Measurements from ENCODE around the gene JAKMIP2. TPM values are rescaled to one million over a fixed set of nuclear protein-coding genes. Genes with fewer than 3 reads are reported as not detected.
"Not testable (repeated sequence)": the region's sequence is repeated elsewhere in the genome, so short reads cannot be mapped to it uniquely, and the experiment has no call there.

JAKMIP2 gene
- polyA plus RNA-seq, 1 donor from 2014 or later: 46.3 TPM

- Histone ChIP-seq H3K4me2 (ENCODE audit: low read length) (no peak overlapping the region), H2AFZ (ENCODE audit: low read depth, low read length) (no peak overlapping the region), H3K27me3 (ENCODE audit: insufficient read depth, low read depth, low read length) (no peaks in the 10 kb centered on the region), H3K27ac (ENCODE audit: low read length) (no peak overlapping the region), H3K9me3 (ENCODE audit: low read length) (no peaks in the 10 kb centered on the region), H3K4me3 (ENCODE audit: low read length) (no peak overlapping the region), H3K9me2 (ENCODE audit: insufficient read depth, low read length) (no peaks in the 10 kb centered on the region), H3K36me3 (ENCODE audit: insufficient read depth, low read length) (no peaks in the 10 kb centered on the region), H4K20me1 (ENCODE audit: insufficient read depth) (no peaks in the 10 kb centered on the region), H3K9ac (ENCODE audit: low read length) (no peak overlapping the region), H3K79me2 (replicated peaks; ENCODE audit: insufficient read depth, low read length) (no peaks in the 10 kb centered on the region), H3F3A (ENCODE audit: insufficient read depth, low read length, poor library complexity, severe bottlenecking) (no peaks in the 10 kb centered on the region)
- no peak for TF ChIP-seq EP300 (conservative IDR thresholded peaks at IDR 0.05; ENCODE audit: poor library complexity, severe bottlenecking)
- no peak for TF ChIP-seq RAD21 (conservative IDR thresholded peaks at IDR 0.05)
- TF ChIP-seq POLR2AphosphoS5 (IDR thresholded peaks at IDR 0.05): no peak
- no peak for TF ChIP-seq REST (IDR thresholded peaks at IDR 0.05; ENCODE audit: borderline replicate concordance)
- no peak for TF ChIP-seq TAF1 (IDR thresholded peaks at IDR 0.05; ENCODE audit: low read depth)
- TF ChIP-seq SMC3 (conservative IDR thresholded peaks at IDR 0.05; ENCODE audit: poor library complexity): no peak
- TF ChIP-seq EZH2 (IDR thresholded peaks at IDR 0.05; ENCODE audit: borderline replicate concordance, insufficient read depth, low read length, poor library complexity, severe bottlenecking): no peak
- no peak for TF ChIP-seq CTCF (IDR thresholded peaks at IDR 0.05; ENCODE audit: poor library complexity, severe bottlenecking)
- no peak for TF ChIP-seq MXI1 (conservative IDR thresholded peaks at IDR 0.05; ENCODE audit: poor library complexity, severe bottlenecking)
Observed at GRCh38 chr5:147555176-147555575, 227.4 kb downstream of the JAKMIP2 start.

GRCh38 chr5:147554261-147554817 is 228.2 kb downstream of the JAKMIP2 start:
- Histone ChIP-seq H3K27ac (ENCODE audit: low read length) (no peak overlapping the region), H3K27me3 (ENCODE audit: insufficient read depth, low read depth, low read length) (no peaks in the 10 kb centered on the region), H3K4me2 (ENCODE audit: low read length) (no peak overlapping the region), H2AFZ (ENCODE audit: low read depth, low read length) (no peak overlapping the region), H3K9me2 (ENCODE audit: insufficient read depth, low read length) (no peaks in the 10 kb centered on the region), H3K36me3 (ENCODE audit: insufficient read depth, low read length) (no peaks in the 10 kb centered on the region), H3K9me3 (ENCODE audit: low read length) (no peaks in the 10 kb centered on the region), H3K4me3 (ENCODE audit: low read length) (no peak overlapping the region), H3K9ac (ENCODE audit: low read length) (no peak overlapping the region), H3K79me2 (replicated peaks; ENCODE audit: insufficient read depth, low read length) (no peaks in the 10 kb centered on the region), H3F3A (ENCODE audit: insufficient read depth, low read length, poor library complexity, severe bottlenecking) (no peaks in the 10 kb centered on the region), H4K20me1 (ENCODE audit: insufficient read depth) (no peaks in the 10 kb centered on the region)
- TF ChIP-seq MXI1 (conservative IDR thresholded peaks at IDR 0.05; ENCODE audit: poor library complexity, severe bottlenecking) (no peak), EP300 (conservative IDR thresholded peaks at IDR 0.05; ENCODE audit: poor library complexity, severe bottlenecking) (no peak), EZH2 (IDR thresholded peaks at IDR 0.05; ENCODE audit: borderline replicate concordance, insufficient read depth, low read length, poor library complexity, severe bottlenecking) (no peak), SMC3 (conservative IDR thresholded peaks at IDR 0.05; ENCODE audit: poor library complexity) (no peak), TAF1 (IDR thresholded peaks at IDR 0.05; ENCODE audit: low read depth) (no peak), RAD21 (conservative IDR thresholded peaks at IDR 0.05) (no peak), CTCF (IDR thresholded peaks at IDR 0.05; ENCODE audit: poor library complexity, severe bottlenecking) (no peak), REST (IDR thresholded peaks at IDR 0.05; ENCODE audit: borderline replicate concordance) (no peak), POLR2AphosphoS5 (IDR thresholded peaks at IDR 0.05) (no peak)

GRCh38 chr5:147553817-147554216 is 228.7 kb downstream of the JAKMIP2 start:
- not testable (repeated sequence) for H3K4me3 ChIP-seq (ENCODE audit: low read length); H3K27me3 ChIP-seq (ENCODE audit: insufficient read depth, low read depth, low read length); H2AFZ ChIP-seq (ENCODE audit: low read depth, low read length); H3K9me3 ChIP-seq (ENCODE audit: low read length); H3K79me2 ChIP-seq (replicated peaks; ENCODE audit: insufficient read depth, low read length); H4K20me1 ChIP-seq (ENCODE audit: insufficient read depth); H3K9me2 ChIP-seq (ENCODE audit: insufficient read depth, low read length); H3K27ac ChIP-seq (ENCODE audit: low read length); H3K9ac ChIP-seq (ENCODE audit: low read length); H3K36me3 ChIP-seq (ENCODE audit: insufficient read depth, low read length); H3F3A ChIP-seq (ENCODE audit: insufficient read depth, low read length, poor library complexity, severe bottlenecking); H3K4me2 ChIP-seq (ENCODE audit: low read length)
